Measurements from ENCODE around the gene LMTK2.
A peak's percentile ranks its signal among the peaks of the same experiment; 100 is the strongest.
"Not testable (repeated sequence)": the region's sequence is repeated elsewhere in the genome, so short reads cannot be mapped to it uniquely, and the experiment has no call there.

LMTK2 gene

DNA sequence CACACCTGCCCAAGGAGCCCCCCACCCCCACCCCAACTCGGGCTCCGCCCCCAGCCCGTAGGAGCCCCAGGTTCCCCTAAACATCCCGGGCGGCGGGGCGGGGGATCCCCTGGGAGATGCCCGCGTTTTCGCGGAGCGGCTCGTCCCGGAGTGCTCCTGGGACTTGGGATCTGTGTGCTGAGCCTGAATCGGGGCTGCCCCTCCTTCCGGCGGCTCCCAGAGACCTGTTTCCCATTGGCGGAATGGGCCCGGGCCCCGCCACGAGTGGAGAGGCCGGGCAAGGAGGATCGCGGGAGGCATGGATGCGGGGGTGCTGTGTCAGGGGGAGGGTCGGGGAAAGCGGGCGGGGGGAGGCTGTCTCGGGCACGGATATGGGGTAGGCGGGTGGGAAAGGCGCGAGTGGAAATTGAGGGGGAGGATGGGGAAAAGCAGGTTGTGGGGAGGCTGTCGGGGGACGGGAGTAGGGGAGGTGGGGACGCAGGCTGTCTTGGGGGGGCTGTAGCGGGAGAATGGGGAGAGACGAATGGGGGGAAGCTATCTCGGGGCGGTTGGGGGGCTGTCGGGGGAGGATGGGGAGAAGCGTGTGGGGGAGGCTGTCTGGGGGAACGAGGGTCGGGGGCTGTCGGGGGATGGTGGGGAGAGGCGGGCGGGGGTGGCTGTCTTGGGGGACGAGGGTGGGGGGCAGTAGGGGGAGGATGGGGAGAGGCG is 104.0 kb downstream of the LMTK2 start:
- intact Hi-C loops (cut with DNase I) = no loop called here
- DNase-seq = peak in 41 of 42 donors; percentile 16 to 74 (median 45)

DNA sequence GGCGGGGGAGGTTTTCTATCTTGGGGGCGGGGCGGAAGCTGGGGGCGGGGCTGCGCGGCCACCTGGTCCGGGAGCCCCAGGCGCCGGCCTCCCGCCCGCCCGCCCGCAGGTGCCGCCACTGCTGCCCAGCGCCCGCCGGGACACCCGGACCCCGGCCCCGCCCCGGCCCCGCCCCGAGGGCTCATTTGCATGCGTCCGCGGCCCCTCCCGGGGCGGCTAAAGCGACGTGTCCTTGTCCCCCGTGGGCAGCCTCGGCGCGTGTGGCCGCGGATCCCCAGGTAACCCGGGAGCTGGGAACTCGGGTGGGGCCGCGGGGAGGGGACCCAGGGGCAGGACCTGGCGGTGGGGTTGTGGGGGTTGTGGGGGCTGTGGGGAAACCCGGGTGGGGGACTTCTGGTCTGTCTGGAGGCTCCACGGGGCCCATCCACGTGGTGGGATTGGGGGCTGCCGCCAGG is 104.6 kb downstream of the LMTK2 start, which contains the start of gene BHLHA15:
TSS of gene BHLHA15 (plus strand) at position 219 of the 455 bp plus-strand sequence. CDS start 871 bp downstream, outside the sequence.
- peak in 9 of 42 donors; percentile 3 to 40 (median 19) for DNase-seq
- intact Hi-C loops (cut with DNase I) = no loop called here

DNA sequence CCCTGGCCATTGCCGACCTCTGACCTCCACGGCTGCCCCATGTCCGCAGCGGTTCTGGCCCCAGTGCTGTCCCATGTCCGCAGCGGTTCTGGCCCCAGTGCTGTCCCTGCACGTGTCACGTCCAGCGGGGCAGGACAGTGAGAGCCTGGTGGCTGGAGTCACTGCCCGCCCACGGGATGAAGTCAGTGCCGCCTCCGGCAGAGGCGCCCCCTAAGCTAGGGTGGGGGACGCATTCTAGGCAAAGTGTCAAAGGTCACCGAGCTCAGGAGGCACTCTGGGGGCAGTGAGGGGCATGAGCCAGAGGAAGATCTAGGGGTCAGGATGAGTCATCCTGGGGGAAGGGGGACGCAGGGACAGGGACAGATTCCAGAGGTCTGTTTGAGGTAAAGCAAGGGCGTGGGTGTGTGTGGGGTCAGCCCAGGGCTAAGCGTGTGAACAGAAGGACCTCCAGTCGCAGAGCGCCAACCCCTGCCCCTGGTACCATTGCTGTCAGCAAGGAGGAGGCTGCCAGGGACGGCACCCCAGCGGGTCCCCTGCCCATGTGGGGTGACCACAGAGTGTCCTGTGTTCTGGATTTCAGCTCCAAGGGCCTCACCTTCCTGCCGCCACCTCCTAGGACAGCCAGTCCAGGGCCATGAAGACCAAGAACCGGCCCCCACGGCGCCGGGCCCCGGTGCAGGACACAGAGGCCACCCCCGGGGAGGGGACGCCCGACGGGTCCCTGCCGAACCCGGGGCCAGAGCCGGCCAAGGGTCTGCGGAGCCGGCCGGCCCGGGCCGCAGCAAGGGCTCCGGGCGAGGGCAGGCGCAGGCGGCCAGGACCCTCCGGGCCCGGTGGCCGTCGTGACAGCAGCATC is 105.2 kb downstream of the LMTK2 start:
- DNase-seq = peak in 10 of 42 donors; percentile 2 to 35 (median 19)

DNA sequence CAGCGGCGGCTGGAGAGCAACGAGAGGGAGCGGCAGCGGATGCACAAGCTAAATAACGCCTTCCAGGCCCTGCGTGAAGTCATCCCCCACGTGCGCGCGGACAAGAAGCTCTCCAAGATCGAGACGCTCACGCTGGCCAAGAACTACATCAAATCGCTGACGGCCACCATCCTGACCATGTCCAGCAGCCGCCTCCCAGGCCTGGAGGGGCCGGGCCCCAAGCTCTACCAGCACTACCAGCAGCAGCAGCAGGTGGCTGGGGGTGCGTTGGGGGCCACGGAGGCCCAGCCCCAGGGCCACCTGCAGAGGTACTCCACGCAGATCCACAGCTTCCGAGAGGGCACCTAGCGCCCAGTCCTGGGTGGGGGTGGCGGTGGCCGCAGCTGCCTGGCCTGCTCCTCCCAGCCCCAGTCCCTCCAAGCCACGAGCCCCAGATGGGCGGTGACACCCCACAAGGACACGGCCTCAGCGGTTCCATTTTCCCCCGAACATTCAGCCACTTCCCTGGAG is 105.9 kb downstream of the LMTK2 start:
- DNase-seq = peak in 2 of 42 donors; percentile 4 to 10
- intact Hi-C loops (cut with DNase I) = no loop called here

More for the DNA sequence above, 105.2 kb downstream of the LMTK2 start:
- intact Hi-C loops (cut with DNase I) = no loop called here

DNA sequence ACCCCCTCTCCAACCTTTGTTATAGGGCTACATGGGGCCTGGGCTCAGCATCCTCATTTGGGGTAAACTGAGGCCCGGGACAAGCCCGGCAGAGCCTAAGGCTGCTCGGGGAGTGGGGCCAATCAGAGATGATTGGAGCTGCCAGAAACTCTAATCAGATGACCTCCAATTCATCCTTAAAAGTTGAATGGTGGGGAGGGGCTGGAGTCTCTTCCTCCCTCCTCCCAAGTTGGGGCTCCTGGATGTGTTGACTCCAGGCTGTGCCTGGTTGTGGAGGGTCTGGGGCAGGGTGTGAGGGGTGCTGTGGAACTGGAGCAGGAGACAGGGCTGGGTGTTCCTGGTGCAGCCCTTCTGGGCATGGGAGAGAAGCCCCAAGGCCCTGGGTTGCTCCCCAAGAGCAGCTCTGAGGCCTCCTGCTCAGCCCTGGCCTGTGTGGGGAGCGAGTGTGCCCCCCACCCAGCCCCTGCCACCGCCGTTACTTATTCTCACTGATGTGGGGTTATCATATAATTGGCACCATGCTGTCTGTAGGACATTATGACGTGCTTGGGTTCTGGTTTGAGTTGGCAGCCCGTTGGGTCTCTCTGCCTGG is 106.7 kb downstream of the LMTK2 start:
- intact Hi-C loops (cut with DNase I) = no loop called here

DNA sequence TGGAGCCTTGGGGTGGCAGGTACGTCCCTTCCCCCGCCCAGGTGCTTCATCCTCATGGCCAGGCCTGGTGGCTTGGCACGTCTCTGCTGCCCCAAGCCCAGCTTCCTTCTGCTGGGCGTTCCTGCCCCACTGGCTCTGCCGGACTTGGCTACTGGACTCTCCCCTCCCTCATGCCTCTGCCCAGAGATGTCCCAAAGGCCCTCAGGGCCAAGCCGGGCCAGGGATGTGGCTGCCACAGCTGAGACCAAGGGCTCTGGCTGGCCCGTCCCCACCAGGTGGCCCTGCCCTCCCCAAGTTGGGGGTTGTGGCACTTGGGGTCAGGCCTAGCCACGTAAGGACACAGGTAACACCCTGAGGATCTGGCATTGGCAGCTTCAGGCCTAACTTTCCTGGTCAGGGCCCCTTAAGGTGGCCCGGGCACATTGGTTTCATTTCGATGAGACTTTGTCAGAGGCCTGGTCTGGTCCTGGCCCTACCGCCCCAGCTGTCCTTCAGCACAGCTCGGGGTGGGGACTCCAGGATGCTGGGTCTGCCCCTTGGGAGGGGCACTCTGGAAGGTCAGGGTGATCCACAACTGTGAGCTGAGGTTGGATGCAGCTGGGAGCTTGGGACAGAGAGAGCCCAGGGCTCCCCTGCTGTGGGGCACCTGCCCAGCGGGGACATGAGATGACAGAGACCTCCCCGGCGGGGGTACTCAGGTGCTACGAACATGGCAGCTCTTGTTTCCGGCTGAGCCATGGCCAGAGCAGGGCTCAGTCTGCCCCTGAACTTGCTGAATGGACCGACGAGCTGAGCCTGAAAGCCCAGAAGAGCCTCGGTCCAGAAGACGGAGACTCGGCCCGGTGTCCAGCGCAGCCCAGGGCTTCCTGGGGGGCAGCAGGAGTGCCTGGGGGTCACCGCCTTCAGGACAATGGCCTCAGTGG is 107.5 kb downstream of the LMTK2 start:
- intact Hi-C loops (cut with DNase I) = no loop called here
- DNase-seq = no peak

More for the DNA sequence above, 106.7 kb downstream of the LMTK2 start:
- no peak for DNase-seq

DNA sequence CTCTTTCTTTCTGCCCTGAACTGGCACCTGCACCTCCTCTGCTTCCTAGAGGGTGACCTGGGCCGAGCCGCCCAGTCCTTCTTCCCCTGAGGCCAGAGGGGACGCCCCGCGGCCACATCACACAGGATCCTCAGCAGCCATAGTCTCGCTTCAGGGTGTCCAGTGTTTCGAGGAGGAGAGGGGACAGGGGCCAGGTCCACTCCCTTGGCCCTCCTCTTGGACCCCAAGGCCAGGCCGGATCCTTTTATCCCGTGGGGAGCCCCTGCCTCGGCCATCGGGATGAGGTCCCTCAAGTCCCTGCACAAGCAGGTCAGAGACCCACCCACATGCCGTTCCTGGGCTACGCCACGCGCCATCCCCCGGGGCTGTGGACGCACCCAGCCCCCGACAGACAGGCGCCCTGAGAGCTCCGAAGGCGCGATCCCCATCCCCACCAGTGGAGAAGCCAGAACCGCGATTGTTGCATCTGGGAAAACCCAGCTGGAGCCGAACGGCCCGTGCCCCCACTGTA is 108.2 kb downstream of the LMTK2 start:
- DNase-seq = no peak
- intact Hi-C loops (cut with DNase I) = no loop called here

DNA sequence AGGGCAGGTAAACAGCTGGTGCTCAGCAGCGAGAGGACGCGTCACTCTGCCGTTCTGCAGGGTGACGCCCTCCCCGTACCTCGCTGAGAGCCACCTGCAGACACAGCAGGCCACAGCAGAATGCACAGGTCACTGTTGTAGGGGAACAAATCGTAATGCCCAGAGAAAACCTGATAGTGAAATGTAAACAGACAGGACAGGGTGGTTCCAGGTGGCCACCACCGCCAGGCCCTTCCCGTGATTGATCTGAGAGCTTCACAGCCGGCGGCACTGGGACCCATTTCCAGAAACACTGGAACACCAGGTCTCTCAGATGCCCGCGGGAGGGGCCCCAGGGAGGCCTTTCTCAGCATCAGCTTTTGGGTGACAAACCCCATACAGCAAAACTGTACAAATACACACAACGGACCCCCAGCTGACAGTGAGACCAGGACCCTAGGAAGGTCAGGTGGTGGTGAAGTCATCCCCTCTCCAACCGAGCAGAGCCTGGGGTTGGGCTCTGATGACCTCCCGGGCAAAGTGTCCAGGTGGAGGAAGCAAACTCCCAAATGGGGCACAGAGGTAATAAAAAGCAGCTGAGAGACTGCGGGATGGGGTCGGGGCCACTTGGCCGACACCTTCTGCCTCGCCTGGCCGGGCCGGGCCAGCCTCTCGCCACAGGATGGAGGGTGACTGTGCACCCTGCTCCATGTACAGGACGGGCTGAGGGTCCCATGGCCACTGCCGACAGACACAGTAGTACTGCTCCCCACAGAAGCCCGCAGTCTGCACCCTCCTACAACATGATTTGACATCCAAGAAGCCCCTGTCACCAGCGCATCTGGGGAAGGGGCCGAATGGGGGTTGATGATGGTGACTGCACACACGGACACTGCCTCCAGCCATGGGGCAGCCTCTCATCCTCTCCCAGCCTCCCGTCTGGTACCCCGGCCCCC is 109.2 kb downstream of the LMTK2 start:
- intact Hi-C loops (cut with DNase I) = no loop called here
- DNase-seq = no peak

DNA sequence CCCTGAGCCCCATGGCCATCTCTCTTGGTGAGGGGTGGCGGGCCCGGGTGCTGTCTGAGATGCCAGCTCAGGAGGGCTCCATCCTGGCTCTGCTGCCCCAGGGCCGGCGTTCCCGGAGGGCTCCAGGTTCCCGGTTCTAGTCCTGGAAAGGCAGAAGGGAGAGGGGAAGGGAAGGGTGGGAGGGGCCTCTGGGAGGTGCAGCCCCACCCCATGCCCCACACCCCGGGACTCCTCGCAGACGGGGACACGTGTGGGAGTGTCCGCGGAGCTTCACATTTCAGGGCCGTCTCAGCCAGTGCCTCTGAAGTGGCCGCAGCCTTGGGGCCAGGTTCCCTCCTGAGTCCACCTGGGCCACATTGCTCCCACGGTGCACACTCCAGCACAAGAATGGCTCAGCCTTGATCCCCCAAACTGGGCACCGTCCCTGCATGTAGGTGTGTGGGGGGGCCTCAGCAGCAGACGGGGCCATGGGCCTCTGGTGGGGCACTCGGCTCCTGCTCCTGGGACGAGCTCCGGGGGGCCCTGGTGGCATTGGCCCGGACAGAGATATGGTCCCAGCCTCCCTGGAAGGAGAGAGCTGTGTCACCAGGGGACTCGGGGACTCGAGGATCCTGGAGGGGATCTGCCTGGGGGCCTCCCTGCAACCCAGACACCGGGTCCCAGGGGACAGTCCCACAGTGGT is 110.4 kb downstream of the LMTK2 start:
- no peak for DNase-seq
- intact Hi-C loops (cut with DNase I) = no loop called here

DNA sequence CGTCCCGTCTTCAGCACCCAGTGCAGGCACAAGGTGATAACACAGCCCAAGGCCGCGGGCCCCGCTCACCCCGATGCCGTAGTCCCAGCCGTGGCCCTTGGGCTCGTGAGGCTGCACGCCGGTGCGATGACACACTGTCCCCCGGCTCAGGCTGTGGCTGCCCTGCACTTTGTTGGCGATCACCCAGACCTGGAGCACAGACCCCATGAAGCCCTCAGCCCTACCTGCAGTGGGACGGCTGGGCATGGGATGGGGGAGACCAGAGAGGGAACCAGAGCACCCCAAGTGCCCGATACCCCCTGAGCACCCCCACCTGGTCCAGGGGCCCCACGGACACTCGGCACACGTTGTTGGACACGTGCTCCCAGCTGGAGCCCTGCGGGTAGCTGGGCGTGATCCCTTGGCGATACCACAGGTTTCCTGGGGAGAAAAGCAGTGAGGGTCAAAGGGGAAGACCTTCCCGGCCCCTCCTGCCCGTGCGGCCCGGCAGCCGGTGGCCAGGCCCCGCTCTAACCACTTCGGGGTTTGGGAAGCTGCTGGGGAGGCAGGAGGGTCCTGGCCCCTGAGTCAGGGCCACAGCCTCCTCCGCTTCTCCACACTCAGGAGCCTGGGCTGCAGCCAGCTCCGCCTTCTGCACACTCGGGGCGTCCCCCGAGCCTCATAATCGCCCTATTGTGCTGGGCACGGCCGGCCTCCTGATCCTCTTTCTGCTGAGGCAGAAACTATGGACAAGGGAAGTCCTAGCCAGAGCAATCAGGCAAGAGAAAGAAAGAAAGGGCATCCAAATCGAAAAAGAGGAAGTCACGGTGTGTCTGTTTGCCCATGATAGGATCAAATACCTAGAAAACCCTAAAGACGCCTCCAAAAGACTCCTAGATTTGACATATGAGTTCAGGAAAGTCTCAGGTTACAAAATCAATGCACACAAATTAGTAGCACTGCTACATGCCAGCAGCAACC is 111.2 kb downstream of the LMTK2 start:
- intact Hi-C loops (cut with DNase I) = no loop called here
- peak; percentile 57 to 90 (median 79) for DNase-seq

DNA sequence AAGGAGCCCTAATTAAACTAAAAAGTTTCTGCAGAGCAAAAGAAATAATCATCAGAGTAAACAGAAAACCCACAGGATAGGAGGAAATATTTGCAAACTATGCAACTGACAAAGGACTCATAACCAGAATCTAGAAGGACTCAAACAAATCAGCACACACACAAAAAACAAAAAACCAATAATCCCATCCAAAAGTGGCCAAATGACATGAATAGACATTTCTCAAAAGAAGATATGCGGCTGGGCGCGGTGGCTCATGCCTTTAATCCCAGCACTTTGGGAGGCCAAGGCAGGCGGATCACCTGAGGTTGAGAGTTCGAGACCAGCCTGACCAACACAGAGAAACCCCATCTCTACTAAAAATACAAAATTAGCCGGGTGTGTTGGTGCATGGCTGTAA is 112.7 kb downstream of the LMTK2 start:
- intact Hi-C loops (cut with DNase I); DNase-seq: not testable (repeated sequence)

DNA sequence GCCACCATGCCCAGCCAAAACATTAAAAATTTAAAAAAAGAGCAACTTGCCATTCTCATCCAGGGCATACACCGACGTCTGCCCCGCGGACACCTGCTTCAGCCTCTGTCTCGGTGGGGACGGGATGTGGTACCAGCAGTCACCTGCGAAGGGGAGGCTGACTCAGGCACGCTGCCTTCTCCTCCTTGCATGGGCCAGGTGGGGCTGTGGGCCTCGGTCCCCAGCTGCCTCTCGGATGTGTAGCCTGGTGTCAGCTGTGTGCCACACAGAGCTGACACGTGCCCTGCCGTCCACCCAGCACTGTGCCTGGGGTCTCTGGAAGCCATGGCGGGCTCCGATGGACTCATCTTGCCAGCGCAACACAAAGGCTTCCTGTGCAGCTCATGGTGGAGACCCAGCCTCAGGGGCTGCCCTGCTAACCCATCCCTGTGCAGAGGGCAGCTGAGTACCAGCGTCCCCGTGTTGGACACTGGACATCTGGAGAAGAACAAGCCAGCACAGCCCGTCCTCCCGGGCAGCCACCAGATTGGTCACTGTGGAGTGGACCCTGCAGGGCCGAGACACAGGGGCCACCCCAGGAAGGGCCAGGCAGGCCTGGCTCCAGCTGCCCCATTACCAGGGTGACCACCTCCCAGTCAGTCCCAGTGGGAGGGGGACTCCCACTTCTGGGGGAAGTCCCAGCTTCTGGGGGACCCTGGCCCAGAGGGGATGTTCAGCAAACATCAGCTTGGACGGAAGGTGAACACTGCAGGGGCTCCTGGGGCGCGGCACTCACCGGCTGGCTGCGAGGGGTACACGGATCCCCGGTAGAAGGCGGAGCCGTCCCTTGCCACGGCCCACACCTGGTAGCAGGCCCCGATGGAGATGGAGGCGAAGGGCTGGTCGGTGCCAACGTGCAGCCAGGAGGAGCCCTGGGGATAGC is 115.2 kb downstream of the LMTK2 start:
- DNase-seq = no peak
- intact Hi-C loops (cut with DNase I) = no loop called here

DNA sequence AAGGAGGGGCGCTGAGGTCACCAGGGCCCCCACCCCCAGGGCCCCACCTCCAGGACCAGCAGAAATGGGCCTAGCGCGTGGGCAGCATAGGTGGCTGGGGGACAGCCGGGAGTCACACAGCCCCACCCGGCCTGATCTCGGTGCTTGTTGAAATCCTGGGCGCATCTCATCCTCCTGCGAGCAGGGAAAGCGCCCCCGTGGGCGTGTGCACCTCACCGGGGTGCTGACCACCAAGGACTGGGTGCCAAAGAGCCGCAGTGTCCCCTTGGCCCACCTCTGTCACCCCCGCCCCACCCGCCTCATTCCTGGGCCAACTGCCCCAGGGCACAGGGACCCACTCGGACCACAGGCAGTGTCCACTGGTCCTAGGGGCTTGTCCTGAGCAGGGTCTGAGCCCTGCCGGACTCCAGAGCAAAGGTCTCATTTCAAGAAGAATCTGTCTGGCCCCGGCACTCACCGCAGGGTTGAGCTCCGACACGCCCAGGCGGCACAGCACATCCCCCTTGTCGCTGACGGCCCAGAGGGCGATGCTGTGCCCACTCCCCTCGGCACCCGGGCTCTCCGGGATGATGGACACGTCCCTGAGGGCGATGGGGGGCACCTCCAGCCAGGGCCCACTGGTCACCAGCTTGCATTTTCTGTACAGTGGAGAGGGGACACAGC is 116.0 kb downstream of the LMTK2 start:
- no peak for DNase-seq
- intact Hi-C loops (cut with DNase I) = no loop called here

DNA sequence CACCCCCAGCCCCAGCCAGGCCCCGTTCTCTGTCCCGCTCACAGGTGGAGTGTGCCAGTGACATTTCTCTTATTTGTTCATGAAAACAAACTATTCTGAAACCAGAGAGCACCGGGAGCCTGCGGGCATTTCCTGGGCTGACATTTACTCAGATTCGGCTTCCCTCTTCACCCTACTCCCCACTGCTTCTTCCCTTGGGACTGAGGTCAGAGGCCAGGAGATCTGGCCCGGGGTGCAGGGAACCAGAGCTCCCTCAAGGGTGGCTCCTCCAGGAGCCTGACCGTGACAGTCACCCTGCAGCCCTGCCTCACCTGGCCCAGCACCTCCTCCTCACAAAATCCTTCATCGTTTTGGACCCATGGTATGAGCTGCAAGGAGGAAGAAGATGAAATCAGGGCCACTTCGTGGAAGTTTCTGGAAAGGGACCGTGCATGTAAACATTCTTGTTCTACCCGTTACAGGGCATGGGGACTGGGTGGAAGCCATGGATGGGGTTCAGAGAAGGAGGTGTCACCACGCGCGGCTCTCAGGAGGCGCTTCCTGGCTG is 116.8 kb downstream of the LMTK2 start:
- intact Hi-C loops (cut with DNase I) = no loop called here
- no peak for DNase-seq
